ENCODE measurements around the gene KCNMA1.
"Not testable (repeated sequence)": the region's sequence is repeated elsewhere in the genome, so short reads cannot be mapped to it uniquely, and the experiment has no call there.

The KCNMA1 gene

DNA sequence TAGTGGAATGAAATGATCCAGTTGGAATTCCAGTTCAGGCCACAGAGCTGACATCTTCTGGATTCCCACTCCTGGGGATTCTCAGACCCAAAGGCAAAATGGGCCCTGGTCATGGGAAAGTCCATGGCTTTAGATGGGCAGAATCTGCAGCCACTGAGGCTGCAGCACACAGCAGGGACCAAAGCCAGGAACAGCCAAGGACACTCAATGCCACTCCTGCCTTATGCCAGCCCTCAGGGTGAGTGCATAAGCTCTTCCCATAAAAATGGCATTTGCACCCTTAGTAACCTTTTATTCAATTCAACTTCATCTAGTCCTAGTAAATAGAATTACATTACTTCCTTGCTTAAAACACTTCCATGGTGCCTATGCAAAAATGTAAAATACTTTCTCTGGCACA, 274.4 kb downstream of the KCNMA1 start:
- no peak for DNase-seq (ENCODE audit: low read depth)

DNA sequence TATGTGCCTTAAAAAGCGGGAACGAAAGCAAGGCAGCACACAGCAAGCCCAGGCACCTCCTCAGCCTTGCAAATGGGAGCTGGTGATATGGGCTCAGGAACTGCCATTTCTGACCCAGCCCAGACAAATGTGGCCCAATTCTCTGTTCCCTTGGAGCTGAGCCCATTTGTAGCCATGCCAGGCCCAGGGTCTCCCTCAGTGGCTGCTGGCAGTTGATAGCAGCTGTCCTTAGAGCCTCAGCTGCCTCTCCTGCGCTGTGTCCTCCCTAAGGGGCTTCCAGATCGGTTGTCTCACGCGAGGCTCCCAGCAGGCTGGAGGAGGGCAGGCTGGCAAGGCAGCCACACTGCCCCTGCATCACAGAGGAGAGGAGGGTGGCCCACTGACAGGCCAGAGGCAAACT, 275.8 kb downstream of the KCNMA1 start:
- DNase-seq (ENCODE audit: low read depth) = no peak

DNA sequence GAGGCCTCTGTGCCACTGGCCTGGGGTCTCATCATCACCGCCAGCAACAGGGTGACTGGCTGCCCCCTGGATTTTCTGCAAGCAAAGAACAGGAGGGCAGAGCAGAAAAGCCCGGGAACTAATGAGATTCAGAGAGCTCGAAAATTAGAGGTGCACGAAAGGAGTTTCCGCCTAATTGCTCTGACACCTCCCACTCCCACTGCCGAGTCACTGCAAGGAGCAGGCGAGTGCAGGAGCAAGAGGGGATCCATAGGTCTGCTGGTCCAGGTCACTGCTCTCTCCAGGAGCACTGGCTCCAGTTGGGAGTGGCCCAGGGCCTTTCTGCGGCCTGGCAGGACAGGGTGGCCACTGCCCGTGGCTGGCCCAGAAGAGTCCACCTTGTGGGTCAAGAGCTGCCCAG, 276.2 kb downstream of the KCNMA1 start:
- DNase-seq (ENCODE audit: low read depth) = no peak

DNA sequence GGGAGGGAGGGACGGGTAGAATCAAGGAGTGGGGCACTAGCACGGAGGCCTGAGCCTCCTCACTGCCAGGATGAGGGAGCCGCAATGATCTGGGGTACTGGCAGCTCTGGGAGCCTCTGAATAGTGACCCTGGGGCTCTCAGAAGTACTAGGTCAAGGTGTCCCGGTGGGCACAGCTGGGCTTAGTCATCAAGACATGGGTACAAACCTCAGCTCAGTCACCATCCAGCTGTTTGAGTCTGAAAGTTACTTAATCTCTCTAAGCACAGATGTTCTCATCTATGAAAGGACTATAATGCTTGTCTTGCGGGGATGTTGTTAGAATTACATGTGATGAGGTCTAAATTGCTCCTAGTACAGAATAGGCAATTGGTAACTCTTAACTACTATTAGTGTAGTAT, 276.8 kb downstream of the KCNMA1 start:
- no peak for DNase-seq (ENCODE audit: low read depth)

DNA sequence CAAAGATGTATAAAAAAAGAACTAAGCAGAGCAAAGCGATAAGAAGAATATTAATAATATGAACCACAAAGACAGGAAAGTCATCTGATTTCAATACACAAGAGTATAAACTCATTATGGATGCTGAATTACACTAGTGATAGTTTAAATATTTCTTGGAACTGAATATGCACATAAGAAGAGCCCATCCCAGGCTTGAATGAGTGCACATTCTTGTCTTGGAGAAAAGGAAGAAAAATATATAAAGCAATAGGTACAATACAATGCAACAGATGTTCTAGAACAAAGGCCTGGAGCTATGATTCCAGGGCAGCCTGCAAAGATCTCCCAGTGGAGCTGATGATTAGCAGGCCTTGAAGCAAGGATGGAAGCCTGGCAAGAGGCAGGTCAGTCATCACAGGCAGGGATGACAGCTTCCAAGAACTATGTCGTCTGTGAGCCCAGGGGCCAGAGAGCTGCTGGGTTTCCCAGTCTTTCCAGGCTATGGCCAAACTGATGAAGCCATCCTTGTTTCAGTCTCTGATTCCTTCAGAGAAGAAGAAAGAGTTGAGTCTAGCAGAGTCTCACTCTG, 277.6 kb downstream of the KCNMA1 start:
- DNase-seq (ENCODE audit: low read depth) = no peak

DNA sequence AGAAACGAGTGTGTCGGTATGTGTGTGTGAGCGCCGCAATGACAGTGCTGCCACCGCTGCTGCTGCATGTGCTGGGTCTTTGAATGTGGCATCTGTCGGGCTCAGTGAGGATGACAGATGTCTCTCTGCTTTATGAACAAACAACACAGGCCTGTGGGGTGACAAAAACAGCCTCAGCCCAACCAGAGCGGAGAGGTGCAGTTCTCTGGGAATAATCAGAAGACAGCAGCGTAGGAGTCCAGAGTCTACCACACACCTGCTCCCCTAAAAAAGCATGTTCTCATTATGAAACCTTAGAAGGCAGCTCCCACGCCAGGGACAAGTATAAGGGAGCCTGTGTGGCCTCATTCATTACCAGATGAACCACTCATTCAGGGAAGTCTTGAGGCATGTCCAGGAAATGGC, 278.3 kb downstream of the KCNMA1 start:
- no peak for DNase-seq (ENCODE audit: low read depth)

DNA sequence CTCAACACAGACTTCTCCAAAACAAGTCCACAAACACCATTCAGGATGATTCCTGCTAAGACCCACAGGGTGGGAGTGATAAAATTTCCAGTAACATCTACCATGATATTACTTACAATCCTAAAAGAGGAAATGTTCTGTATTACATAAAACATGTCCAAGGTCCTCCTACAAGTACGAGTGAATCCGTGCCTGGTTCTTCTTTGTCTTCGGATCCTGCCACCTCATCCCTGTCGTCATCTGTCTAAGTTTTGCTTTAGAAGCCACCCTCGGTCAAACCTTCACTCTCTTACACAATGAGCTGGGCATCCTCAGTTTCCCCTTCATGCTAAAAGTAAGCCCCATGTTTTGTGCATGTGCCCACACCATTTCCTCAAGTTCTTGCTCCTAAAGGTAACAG, 279.0 kb downstream of the KCNMA1 start:
- no peak for DNase-seq (ENCODE audit: low read depth)

DNA sequence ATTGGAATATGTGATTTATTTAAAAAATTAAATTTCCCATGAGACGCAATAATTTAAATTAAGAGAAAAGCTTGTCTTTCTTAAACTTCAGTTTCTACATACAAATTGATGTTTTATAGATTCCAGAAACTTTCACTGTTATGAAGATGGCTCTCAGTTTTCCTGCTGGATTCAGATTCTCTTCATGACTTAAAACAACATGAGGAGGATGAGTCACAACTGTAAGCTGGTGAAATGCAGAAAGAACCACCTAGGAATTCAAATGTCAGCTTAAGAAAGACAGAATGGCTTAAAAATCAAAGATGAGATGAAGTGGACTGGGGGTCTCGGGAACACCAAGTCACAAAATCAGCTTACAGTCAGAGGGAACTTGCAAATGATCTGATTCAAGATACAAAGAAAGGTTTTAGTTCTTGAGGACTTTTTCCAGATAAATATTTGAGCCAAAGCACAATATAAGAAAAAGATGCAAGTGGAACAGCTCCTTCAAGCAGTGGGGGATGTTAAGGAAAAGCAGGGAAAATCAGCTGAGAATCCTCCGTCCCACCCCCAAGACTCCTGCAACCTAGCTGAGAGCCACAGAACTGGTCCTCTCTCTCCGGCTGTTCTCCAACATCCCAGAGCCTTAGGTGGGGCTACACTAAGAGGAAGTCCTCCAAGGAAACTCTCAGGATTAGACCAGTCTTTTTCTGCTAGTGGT, 279.8 kb downstream of the KCNMA1 start:
- DNase-seq (ENCODE audit: low read depth) = no peak

DNA sequence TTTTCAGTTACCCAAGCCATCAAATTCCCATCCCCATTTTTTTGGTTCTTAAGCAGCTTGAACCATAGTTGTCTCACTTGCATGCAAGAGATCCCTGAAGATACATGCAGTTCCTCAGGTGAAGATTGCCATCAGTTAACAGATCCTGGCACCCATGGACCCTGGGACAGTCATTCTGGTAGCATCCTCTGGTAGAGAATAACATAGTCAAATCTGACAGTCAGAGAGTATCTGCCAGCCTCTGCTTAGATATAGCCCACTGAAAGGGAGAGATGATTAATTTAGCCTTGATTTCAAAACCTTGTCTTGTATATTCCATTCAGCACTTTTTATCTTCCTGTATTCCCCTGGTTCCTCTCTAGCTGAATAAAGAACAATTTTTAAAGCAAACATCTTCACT, 280.4 kb downstream of the KCNMA1 start:
- no peak for DNase-seq (ENCODE audit: low read depth)

DNA sequence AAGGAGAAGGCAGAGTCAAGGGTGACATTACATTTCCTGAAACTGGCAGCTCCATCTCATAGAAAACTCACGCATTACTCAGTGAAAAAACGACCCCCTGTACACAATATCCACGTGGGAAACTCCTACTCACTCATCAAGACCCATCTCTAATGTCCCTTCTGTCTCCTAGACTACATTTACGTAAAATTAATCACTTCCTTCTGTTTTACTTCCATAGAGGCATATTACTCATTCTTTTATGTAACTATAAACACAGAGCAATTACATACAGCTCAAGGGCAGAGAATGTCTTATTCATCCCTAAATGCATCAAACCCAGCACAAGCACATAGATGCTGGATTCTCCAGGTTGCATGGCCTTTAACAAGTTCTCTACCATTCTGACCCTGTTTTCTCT, 281.8 kb downstream of the KCNMA1 start:
- DNase-seq (ENCODE audit: low read depth) = no peak

DNA sequence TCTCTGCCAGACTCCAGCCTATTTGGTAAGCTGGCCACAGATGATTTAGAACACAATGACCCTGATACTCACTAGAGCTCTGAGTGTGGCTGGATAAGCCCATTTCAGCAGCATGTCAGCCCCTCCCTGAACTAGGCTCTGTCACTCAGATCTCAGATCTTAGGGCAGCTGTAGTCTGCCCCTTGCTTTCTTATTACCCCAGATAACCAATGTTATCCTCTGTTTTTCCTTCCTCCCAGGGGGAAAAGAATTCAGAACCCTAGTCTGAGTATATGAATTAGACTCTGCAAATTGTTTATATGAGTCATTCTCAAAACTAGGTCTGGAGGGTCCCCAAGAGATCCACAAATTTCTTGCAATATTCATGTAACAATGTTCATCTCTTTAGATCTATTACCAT, 286.2 kb downstream of the KCNMA1 start:
- no peak for DNase-seq (ENCODE audit: low read depth)

DNA sequence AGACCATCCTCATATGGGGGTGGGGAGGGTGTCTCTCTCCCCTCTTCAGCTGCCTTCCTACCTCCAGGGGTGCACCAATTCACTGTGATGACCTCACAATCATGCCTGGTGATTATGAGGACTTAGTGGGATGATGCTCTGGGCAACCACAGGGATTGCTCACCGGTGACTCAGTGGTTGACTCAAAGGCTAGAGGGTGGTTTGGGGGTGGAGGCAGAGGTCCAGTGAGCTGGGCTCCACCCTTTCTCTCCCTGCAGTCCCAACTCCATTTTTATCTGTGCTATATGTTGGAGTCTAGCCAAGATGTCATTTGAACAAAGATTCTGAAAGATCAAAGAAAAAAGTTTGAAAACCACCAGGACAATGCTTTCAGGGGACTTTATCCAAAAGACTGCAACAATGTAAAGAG, 286.9 kb downstream of the KCNMA1 start:
- DNase-seq (ENCODE audit: low read depth) = no peak

DNA sequence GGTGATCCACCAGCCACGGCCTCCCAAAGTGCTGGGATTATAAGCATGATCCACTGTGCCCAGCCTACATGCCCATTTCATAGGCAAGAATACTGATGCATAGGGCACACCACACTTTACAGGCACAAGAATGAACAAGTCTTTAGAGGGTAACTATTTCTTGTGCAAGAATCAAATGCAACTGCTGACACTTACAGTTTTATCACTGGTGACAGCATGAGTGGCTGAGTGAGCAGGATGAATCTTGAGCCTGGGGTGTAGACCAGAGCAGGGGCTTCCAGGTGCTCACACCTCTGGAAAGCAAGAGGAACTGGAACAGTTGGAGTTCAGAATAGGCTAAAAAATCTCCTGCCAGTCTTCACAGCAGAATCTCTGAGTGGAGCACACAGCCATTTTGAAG, 287.5 kb downstream of the KCNMA1 start:
- DNase-seq (ENCODE audit: low read depth) = no peak

DNA sequence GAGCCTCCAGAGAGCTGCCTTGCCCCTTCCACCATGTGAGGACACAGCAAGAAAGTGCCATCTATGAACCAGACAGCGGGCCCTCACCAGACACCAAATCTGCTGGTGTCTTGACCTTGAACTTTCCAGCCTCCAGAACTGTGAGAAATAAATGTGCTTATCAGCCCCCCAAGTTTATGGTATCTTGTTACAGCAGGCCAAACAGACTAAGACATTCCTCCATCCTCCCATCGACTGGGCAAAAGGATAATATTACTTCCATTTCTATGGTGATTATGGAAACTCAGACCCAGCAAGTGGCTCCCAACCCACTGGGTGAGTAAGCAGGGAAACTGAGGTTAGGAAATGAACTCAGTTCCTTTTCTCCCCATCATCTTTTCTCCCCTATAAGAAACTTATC, 288.4 kb downstream of the KCNMA1 start:
- DNase-seq (ENCODE audit: low read depth) = no peak

DNA sequence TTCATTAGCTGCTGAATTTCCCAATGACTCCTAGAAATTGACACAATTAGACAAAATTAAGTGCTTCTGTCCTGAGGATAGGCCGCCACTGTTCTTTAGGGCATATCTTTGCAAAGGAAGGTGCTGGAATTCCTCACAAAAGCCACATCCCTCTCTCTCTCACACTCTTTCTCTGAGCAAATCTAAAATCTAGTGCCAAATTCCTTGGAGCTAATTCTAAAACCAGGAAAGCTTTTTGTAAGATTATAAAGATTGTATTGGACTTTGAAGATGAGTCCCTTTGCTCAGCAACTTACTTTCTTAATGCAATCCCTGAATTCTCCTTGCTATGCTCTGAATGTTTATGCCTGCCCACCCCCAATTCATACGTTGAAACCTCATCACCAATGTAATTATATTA, 288.9 kb downstream of the KCNMA1 start:
- no peak for DNase-seq (ENCODE audit: low read depth)

DNA sequence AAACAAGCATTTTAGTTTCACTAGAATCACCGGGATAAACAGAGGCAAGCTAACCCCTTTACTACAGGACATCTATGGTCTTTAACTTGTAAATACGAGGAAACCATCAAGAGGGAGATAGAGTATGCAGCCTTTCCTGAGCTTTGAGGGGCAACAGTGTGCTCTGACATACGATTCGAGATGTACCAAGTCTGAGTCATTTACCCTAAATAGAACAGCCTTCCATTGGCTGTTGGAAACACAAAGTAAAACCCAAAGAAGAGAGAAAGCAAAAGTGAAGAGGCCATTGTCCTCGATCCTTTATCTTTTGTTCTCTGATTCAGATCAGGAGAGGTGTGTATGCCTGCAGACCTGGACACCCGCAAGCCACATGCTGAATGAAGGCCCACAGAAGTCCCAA, 289.5 kb downstream of the KCNMA1 start:
- no peak for DNase-seq (ENCODE audit: low read depth)

DNA sequence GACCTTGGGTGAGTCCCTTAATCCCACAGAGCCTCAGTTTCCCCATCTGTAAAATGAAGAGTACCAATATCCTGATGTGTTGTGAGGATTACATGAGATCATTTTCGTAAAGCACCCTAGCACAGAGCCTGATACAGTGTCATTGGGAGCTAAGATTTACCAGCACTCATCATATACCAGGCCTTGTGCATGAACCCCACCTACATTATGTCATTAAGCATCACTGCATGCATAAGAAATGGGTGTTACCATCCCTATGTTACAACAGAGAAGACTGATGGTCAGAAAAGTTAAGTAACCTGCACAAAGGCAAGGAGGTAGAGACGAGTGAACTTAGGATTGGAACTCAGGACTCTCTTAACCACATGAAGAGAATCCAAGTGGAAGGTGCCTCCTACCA, 290.6 kb downstream of the KCNMA1 start:
- no peak for DNase-seq (ENCODE audit: low read depth)

DNA sequence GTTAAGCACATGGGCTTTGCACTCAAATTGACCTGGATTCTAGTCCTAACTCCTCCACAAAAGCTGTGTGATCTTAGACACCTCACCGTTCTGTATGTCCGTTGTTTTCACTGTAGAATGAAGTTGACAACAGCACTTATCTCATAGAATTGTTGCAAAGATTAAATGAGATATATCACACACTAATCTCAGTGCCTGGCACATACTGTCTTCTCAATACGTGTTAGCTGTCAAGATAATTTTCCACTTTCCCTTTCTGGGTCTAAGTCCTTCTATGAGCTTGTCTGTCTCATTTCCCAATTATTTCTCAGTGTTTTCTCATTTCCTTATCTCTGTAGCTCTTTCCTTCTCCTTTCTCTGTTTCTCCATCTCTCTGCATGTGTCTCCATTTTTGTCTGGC, 296.6 kb downstream of the KCNMA1 start:
- no peak for DNase-seq (ENCODE audit: low read depth)

DNA sequence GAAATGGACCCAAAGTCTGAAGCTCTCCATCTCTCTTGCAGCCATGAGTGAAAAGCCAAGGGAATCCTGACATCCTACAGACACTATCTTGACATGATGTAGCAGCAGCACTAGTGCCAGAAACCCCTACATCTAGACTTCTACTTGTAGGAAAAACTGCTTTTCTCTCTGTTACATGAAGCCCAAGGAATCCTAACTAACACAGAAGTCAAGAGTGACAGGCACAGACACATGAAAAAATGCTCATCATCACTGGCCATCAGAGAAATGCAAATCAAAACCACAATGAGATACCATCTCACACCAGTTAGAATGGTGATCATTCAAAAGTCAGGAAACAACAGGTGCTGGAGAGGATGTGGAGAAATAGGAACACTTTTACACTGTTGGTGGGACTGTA, 297.7 kb downstream of the KCNMA1 start:
- DNase-seq (ENCODE audit: low read depth) = not testable (repeated sequence)

DNA sequence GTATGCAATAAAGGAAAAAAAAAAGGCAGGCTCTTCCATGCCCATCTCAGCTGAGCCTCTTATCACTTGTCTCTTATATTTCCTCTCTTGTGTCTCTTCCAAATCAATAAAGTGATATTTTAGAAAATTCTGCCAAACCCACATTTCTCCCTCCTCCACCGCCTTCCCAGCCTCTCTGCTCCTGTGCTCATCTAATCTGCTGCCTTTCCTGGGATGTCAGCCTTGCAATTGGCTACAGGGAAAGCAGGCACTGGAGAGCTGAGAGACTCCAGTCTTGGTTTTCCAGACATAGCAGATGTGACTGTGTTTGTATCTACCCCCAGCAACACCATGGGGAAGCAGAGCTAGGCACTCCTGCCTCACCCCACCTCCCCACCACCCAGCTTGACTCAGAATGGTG, 298.4 kb downstream of the KCNMA1 start:
- DNase-seq (ENCODE audit: low read depth) = no peak

DNA sequence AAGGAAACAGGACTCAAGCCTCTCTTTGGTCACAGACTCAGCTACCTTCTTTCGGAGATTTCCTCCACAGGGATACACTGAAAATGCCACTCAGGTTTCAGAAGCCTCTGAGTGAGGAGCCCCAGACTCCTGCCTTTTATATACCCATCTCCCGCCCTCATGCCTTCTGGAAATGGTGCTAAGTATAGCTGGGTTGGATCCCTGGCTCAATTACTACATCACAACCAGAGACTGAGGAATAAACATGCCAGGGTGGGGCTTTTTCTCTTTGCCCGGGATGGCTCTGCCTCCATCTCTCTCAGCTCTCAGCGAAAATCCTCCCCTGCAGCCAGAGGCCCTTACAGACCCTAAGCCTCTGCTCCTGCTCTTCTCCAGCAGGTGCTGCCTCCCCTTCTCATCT, 299.5 kb downstream of the KCNMA1 start:
- DNase-seq (ENCODE audit: low read depth) = no peak

DNA sequence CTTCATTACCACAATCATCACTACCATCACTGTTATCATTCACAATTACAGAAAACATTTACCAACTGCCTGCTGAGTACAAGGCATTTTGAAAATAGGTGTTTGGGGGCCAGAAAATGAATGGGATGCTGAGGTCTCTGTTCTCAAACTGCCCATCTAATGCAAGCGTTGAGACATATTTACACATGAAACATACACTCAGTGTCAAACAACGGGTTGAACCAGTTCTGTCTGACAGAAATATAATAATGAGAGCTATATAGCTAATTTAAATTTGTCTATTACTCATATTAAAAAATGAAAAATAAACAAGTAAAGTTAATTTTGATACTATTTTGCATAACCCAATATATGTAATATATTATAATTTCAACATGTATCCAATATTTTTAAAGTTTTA, 303.1 kb downstream of the KCNMA1 start:
- DNase-seq (ENCODE audit: low read depth) = no peak

DNA sequence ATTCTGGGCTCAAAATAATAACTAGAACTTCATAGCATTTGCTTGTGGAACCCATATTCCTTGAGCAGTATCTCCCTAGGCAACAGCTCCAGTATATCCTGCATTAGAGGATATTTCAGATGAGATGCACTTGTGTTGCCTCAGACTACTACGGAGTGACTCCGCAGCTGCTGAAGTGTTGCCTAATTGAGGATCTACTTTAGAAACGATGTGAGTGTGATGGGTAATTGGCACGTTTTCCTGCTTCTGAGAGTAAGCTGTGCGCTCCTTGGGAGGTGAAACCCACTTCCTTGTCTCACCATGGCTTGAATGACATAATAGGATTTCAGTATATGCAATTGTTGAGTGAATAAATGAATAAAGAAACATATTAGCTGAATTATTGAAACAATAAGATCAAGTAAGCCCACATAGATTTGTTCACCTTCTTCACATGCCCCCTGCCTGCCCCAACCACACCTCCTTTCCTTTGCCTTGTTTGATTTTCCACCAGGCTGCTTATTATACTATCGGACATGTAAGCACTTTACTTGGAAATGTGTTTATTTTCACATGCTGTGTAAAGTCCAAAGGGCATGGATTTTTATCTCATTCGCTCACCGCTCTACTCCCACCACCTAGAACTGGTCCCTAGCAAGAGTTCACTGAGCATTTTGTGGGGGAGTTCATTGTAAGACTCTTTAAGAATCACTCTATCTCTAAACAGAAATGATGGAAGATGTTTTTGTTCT, 303.8 kb downstream of the KCNMA1 start:
- DNase-seq (ENCODE audit: low read depth) = no peak

DNA sequence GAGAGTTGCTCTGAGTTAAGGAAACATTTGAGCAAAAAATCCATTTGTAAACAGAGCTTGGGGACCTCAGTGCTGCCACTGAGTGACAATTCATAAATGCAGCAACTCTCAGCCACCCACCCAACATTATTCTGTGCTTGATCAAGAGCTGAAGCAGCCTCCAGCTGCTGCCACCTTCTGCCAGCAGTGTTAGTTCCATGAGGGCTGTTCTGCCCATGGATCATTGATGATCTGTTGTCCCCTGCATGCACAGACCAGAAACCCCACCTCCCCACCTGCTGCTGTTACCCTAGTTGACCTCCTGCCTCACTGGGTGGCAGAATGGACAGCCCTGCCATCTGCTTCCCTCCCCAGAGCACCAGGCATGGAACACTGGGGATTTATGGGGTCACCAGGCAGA, 305.4 kb downstream of the KCNMA1 start:
- DNase-seq (ENCODE audit: low read depth) = no peak

Data from stimulated activated CD8-positive, alpha-beta memory T cell treated with anti-CD3 and anti-CD28 coated beads, Interleukin-12 subunit alpha, Interleukin-12 subunit beta, amount 100 ng/mL, for 1 hour (primary cell).